Small intestine (tissue), 7 donors: ENCODE data around the gene ATP8A2. TPM values are rescaled to one million over a fixed set of nuclear protein-coding genes. Genes with fewer than 3 reads are reported as not detected.
"Not testable (repeated sequence)": the region's sequence is repeated elsewhere in the genome, so short reads cannot be mapped to it uniquely, and the experiment has no call there.

ENCODE experiments used
- DNase-seq, 2 donors: peaks; one replicate each; pipeline versions ENCODE4 v3.0.0 to v3.0.0-alpha.2; 2013
- FAIRE-seq: peaks from 2 replicates; lab custom pipeline; 2012; peaks lifted over from hg19 to GRCh38; lab: Jason Lieb, UNC
- H3K27ac ChIP-seq, 3 donors: one replicate each; pipeline ENCODE4 v1.5.1; 2013; ENCODE audit warnings: low read length in 2 of 3, mild to moderate bottlenecking in 2 of 3, control low read depth in 1 of 3, inconsistent platforms in 1 of 3, low read depth in 1 of 3, moderate library complexity in 1 of 3
- H3K27me3 ChIP-seq, 3 donors: one replicate each; pipeline ENCODE4 v1.6.1; 2013; ENCODE audit warnings: low read length in 3 of 3, inconsistent platforms in 1 of 3; ENCODE audit not compliant: control insufficient read depth in 3 of 3, insufficient read depth in 3 of 3
- H3K36me3 ChIP-seq, 3 donors: one replicate each; pipeline ENCODE4 v1.6.1; 2013; ENCODE audit warnings: low read length in 3 of 3, inconsistent platforms in 1 of 3, low read depth in 1 of 3, mild to moderate bottlenecking in 1 of 3, moderate library complexity in 1 of 3; ENCODE audit not compliant: control insufficient read depth in 3 of 3, insufficient read depth in 2 of 3
- H3K4me1 ChIP-seq, 3 donors: one replicate each; pipeline ENCODE4 v1.6.1; 2013; ENCODE audit warnings: low read length in 2 of 3, inconsistent platforms in 1 of 3, low read depth in 1 of 3, mild to moderate bottlenecking in 1 of 3, moderate library complexity in 1 of 3; ENCODE audit not compliant: control insufficient read depth in 3 of 3, insufficient read depth in 2 of 3
- H3K4me3 ChIP-seq, 3 donors: one replicate each; pipeline ENCODE4 v1.5.1; 2013; ENCODE audit warnings: low read length in 3 of 3, control low read depth in 1 of 3, inconsistent platforms in 1 of 3, low read depth in 1 of 3, mild to moderate bottlenecking in 1 of 3, moderate library complexity in 1 of 3
- H3K9me3 ChIP-seq, 2 donors: one replicate each; pipeline ENCODE4 v1.6.1; 2013; ENCODE audit warnings: low read depth in 1 of 2, low read length in 1 of 2; ENCODE audit not compliant: control insufficient read depth in 2 of 2, insufficient read depth in 1 of 2
- WGBS, 3 donors: extraction: QIAGEN DNeasy Blood & Tissue Kit; methylation state at CpG; one replicate each; pipeline ENCODE4 v1.1.7; 2013; 5-methylcytosine and 5-hydroxymethylcytosine counted together
- polyA plus RNA-seq, 4 donors: library from polyadenylated mRNA; stranded (reverse) in 3 of 4; unstranded in 1 of 4; fragments of 200-250 nt in 3 of 4; fragments of 120-200 nt in 1 of 4; gene quantifications; one replicate each; pipeline versions ENCODE4 v1.2.1 to v1.2.3, GENCODE V29; 2013
- donor health status: healthy with polysubstance abuse.
- donor health status: control.
- donor health status: control.
- donor health status: Bipolar disorder and iron deficiency.
- donor health status: healthy.

The ATP8A2 gene
- polyA plus RNA-seq, 4 donors = 0.72 to 0.79 TPM; not detected in 2

- no peak for DNase-seq
- Histone ChIP-seq H3K9me3 (no peaks in the 10 kb centered on the region), H3K4me1 (no peaks in the 10 kb centered on the region), H3K27ac (no peak overlapping the region), H3K4me3 (no peak overlapping the region), H3K27me3 (peaks cover 0 to 1% (median 0%) of the 10 kb centered on the region in 3 donors), H3K36me3 (no peaks in the 10 kb centered on the region)
- no peak for FAIRE-seq
- WGBS, 3 donors = 64 to 82% (median 74%) methylated on average over 6 of the region's 6 CpGs
Measured at GRCh38 chr13:26058704-26059103, 686.9 kb downstream of the ATP8A2 start.

DNA sequence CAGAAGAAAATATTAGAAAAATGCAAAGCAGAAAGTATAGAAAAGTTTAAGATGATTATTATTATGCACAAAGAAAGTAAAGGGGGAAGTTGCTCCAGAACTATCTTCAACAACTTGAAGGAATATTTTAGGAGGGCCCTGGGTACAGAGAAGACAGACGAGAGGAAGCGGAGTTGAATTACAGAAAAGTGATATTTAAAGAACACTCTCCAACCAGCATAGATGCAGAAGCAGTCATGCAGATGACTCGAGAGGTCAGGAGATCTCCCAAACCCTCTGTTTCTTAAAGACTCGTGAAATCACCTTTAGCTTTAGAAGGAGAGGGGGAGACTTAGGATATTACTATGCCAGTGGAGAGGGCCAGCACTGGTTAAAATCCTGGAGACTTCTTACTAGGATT, 688.6 kb downstream of the ATP8A2 start:
- H3K4me3 ChIP-seq = no peak overlapping the region
- H3K9me3 ChIP-seq = no peaks in the 10 kb centered on the region
- no peaks in the 10 kb centered on the region for H3K36me3 ChIP-seq
- 82 to 85% (median 82%) methylated on average over 4 of the region's 4 CpGs for WGBS, 3 donors
- H3K27ac ChIP-seq = no peak overlapping the region
- H3K4me1 ChIP-seq = no peaks in the 10 kb centered on the region
- no peak for DNase-seq
- no peaks in the 10 kb centered on the region for H3K27me3 ChIP-seq
- no peak for FAIRE-seq

DNA sequence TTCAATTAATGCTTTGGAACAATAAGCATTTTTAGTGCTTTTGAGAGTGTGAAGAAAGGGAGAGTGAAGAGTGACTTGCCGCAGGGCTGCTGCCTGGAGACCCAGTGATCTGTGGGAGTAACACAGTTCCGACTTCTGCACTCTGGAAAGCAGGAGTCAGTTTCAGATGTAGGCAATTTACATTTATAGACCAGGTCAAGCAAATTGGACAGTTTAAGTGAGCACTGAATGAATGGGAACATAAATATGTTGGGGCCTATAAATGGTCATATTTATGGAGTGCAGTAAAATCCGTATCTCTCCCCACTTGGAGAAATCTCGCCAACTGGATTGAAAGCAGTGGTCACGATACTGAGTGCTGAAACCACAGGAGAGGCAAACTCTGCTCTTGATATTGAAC, 689.5 kb downstream of the ATP8A2 start:
- whole genome bisulfite sequencing, 3 donors = 50 to 68% (median 68%) methylated on average over 5 of the region's 5 CpGs
- no peaks in the 10 kb centered on the region for H3K9me3 ChIP-seq
- DNase-seq = no peak
- no peaks in the 10 kb centered on the region for H3K4me1 ChIP-seq
- no peak overlapping the region for H3K27ac ChIP-seq
- no peaks in the 10 kb centered on the region for H3K36me3 ChIP-seq
- H3K27me3 ChIP-seq = no peaks in the 10 kb centered on the region
- H3K4me3 ChIP-seq = no peak overlapping the region
- no peak for FAIRE-seq

DNA sequence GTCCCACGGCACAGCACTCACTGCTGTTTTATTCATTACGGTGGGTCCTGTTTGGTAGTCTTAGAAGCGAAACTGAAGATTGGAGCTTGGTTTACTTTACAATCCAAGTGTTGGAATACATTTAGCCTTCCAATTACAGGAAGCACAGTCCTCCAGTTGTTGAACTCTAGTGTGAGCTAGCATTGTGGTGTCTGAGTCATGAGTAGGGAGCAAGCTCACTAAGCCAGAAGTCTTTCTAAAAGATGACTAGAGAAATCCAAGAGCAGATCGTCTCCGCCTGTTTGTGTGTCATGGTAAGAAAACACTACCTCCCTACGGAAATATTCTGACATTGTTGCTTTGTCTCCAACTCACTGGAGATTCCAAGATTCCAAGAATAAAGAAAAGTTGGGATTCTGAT, 690.2 kb downstream of the ATP8A2 start:
- peak in 1 of 2 donors; percentile 2 for DNase-seq
- Histone ChIP-seq H3K4me1 (no peaks in the 10 kb centered on the region), H3K4me3 (no peak overlapping the region), H3K36me3 (no peaks in the 10 kb centered on the region), H3K27ac (no peak overlapping the region), H3K27me3 (no peaks in the 10 kb centered on the region), H3K9me3 (no peaks in the 10 kb centered on the region)
- FAIRE-seq = no peak
- WGBS, 3 donors = 75 to 83% (median 76%) methylated on average over 6 of the region's 6 CpGs

DNA sequence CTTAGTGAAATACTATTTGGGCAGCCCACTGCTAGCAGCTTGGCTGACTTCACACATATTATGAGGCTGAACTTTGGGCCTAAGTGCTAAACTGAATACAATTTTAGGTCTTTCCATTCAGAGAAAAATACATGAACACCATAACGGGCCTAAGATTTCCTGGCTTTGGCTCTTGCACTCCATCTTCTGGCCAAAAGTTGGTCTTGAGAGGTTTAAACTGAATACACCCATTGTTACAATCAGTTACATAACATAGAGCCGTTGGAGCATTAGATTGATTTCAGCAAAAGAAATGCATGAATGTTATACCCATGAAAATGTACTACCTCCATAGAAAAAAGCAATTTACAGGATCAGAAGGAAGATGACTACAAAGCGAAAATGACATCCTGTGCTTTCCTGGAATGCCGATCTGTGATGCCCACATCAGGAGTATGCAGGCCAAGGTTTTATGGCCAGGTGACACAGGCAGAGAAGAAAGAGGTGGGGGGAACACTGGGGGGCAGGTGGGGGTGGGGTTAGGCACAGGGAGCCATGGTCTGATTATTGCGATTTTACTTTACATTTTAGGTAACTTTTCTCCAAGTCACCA, 691.2 kb downstream of the ATP8A2 start:
- no peak for FAIRE-seq
- Histone ChIP-seq H3K4me1 (no peaks in the 10 kb centered on the region), H3K36me3 (no peaks in the 10 kb centered on the region), H3K4me3 (no peak overlapping the region), H3K27ac (no peak overlapping the region), H3K27me3 (no peaks in the 10 kb centered on the region), H3K9me3 (no peaks in the 10 kb centered on the region)
- DNase-seq = peak; percentile 41 to 57
- 42 to 52% (median 43%) methylated on average over 5 of the region's 5 CpGs for WGBS, 3 donors

- FAIRE-seq, H3K36me3 ChIP-seq, H3K4me1 ChIP-seq, H3K9me3 ChIP-seq, H3K27ac ChIP-seq, H3K4me3 ChIP-seq, DNase-seq, H3K27me3 ChIP-seq: not testable (repeated sequence)
- WGBS, 3 donors = 68 to 75% (median 74%) methylated on average over 7 of the region's 7 CpGs
Measured at GRCh38 chr13:26066492-26066891, 694.7 kb downstream of the ATP8A2 start.

GRCh38 chr13:26067601-26068000, 695.8 kb downstream of the ATP8A2 start:
- H3K4me3 ChIP-seq = no peak overlapping the region
- no peaks in the 10 kb centered on the region for H3K36me3 ChIP-seq
- no peaks in the 10 kb centered on the region for H3K27me3 ChIP-seq
- no peaks in the 10 kb centered on the region for H3K9me3 ChIP-seq
- FAIRE-seq (no peak), DNase-seq (no peak)
- H3K4me1 ChIP-seq = no peaks in the 10 kb centered on the region
- H3K27ac ChIP-seq = no peak overlapping the region
- 81 to 86% (median 82%) methylated on average over 3 of the region's 3 CpGs for WGBS, 3 donors

DNA sequence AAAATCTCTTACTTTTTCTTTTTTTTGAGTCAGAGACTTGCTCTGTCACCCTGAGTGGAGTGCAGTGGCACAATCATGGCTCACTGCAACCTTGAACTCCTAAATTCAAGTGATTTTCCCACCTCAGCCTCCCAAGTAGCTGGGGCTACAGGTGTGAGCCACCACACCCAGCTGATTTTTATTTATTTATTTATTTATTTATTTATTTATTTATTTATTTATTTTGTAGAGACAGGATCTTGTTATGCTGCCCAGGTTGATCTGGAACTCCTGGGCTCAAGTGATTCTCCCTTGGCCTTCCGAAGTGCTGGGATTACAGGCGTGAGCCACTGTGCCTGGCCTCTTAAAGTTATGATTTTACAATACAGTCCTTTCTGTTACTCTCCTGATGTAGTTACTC, 696.6 kb downstream of the ATP8A2 start:
- FAIRE-seq, H3K27me3 ChIP-seq, H3K36me3 ChIP-seq, DNase-seq, H3K9me3 ChIP-seq, H3K4me1 ChIP-seq, H3K4me3 ChIP-seq, H3K27ac ChIP-seq: not testable (repeated sequence)
- WGBS, 3 donors = 88 to 96% (median 92%) methylated on average over 2 of the region's 2 CpGs

GRCh38 chr13:26069642-26070041, 697.9 kb downstream of the ATP8A2 start:
- not testable (repeated sequence) for H3K4me1 ChIP-seq, FAIRE-seq, DNase-seq, H3K9me3 ChIP-seq, H3K27ac ChIP-seq, H3K36me3 ChIP-seq, H3K27me3 ChIP-seq, H3K4me3 ChIP-seq
- WGBS, 3 donors = 78 to 83% (median 79%) methylated on average over 7 to 8 of the region's 8 CpGs
